Erythroblast (primary cell): ENCODE results near the gene ARHGEF39.

ENCODE experiments used
- GATA1 ChIP-seq: IDR thresholded peaks from 2 replicates; pipeline ENCODE4 v1.6.1; 2011; ENCODE audit warnings: low read depth, mild to moderate bottlenecking, control low read depth, low read length, moderate library complexity
- POLR2A ChIP-seq: IDR thresholded peaks from 2 replicates; pipeline ENCODE4 v1.6.1; 2011; ENCODE audit warnings: mild to moderate bottlenecking, low read length

GRCh38 chr9:35696520-35697215 lies 31.7 kb upstream of the ARHGEF39 start:
- TF ChIP-seq POLR2A (no peak), GATA1 (no peak)
